ENCODE measurements around the gene WDR47.

- TF ChIP-seq CTCF (IDR thresholded peaks at IDR 0.05): no peak
- no peak for TF ChIP-seq POLR2A (IDR thresholded peaks at IDR 0.05)
These were observed 80.0 kb downstream of the WDR47 start for GRCh38 chr1:108961752-108962486.
